ENCODE results near the gene MRM2.

MRM2 gene

DNA sequence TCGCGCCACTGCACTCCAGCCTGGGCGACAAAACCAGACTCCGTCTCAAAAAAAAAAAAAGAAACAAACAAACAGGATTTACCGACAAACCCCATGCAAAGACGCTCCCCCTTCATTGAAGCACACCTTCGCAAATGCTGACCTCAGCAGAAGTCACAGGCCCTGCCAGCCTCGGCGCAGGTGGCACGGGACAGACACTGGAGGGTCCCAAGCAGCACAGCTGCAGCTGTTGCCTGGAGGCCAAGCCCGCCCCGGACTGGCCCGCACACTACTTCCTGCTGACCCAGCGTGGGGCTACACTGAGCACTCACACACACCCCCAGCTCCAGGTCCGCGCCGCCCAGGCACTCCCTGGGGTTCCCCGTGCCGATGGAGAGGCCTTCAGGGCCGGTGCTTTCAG is 41.1 kb upstream of the MRM2 start:
- TF ChIP-seq, protein P1, sequence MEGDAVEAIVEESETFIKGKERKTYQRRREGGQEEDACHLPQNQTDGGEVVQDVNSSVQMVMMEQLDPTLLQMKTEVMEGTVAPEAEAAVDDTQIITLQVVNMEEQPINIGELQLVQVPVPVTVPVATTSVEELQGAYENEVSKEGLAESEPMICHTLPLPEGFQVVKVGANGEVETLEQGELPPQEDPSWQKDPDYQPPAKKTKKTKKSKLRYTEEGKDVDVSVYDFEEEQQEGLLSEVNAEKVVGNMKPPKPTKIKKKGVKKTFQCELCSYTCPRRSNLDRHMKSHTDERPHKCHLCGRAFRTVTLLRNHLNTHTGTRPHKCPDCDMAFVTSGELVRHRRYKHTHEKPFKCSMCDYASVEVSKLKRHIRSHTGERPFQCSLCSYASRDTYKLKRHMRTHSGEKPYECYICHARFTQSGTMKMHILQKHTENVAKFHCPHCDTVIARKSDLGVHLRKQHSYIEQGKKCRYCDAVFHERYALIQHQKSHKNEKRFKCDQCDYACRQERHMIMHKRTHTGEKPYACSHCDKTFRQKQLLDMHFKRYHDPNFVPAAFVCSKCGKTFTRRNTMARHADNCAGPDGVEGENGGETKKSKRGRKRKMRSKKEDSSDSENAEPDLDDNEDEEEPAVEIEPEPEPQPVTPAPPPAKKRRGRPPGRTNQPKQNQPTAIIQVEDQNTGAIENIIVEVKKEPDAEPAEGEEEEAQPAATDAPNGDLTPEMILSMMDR (IDR thresholded peaks at IDR 0.05; ENCODE audit: borderline replicate concordance, control extremely low read depth, extremely low read depth, insufficient read depth, missing control alignments): no peak
- DNase-seq (ENCODE audit: low spot score): no peak
- in situ Hi-C loops (cut with MboI; ENCODE audit: low sequenced_read_pairs, unreplicated experiment): no loop called here

- in situ Hi-C loops (cut with MboI; ENCODE audit: low sequenced_read_pairs, unreplicated experiment): no loop called here
- TF ChIP-seq, protein P1 (IDR thresholded peaks at IDR 0.05; ENCODE audit: borderline replicate concordance, control extremely low read depth, extremely low read depth, insufficient read depth, missing control alignments): no peak
- DNase-seq (ENCODE audit: low spot score): no peak
These were observed 40.3 kb upstream of the MRM2 start for GRCh38 chr7:2282185-2282751.

GRCh38 chr7:2281541-2281940 is 39.5 kb upstream of the MRM2 start:
- in situ Hi-C loops (cut with MboI; ENCODE audit: low sequenced_read_pairs, unreplicated experiment): no loop called here
- TF ChIP-seq, protein P1 (IDR thresholded peaks at IDR 0.05; ENCODE audit: borderline replicate concordance, control extremely low read depth, extremely low read depth, insufficient read depth, missing control alignments): no peak
- no peak for DNase-seq (ENCODE audit: low spot score)

GRCh38 chr7:2280424-2280823 is 38.4 kb upstream of the MRM2 start:
- in situ Hi-C loops (cut with MboI; ENCODE audit: low sequenced_read_pairs, unreplicated experiment): no loop called here
- no peak for DNase-seq (ENCODE audit: low spot score)
- TF ChIP-seq, protein P1 (IDR thresholded peaks at IDR 0.05; ENCODE audit: borderline replicate concordance, control extremely low read depth, extremely low read depth, insufficient read depth, missing control alignments): no peak

DNA sequence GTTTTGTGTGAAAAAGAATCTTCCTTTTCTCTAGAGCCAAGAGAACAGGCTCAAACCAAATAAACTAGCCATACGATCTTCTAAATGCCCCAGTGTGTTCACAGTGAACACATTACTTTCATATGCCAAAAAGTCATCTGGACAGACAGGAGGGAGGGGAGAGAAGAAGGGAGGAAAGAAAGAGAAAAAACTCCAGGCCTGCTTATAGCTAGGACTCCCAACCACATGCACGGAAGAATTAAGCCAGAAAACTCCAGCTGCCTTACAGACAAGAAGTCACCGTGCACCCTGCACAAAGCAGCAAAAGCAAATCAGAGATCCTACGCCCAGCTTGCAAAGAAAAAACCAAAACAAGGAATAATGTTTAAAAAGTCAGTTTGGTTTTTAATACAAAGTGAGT is 37.9 kb upstream of the MRM2 start:
- DNase-seq (ENCODE audit: low spot score): no peak
- in situ Hi-C loops (cut with MboI; ENCODE audit: low sequenced_read_pairs, unreplicated experiment): no loop called here
- TF ChIP-seq, protein P1 (IDR thresholded peaks at IDR 0.05; ENCODE audit: borderline replicate concordance, control extremely low read depth, extremely low read depth, insufficient read depth, missing control alignments): no peak

DNA sequence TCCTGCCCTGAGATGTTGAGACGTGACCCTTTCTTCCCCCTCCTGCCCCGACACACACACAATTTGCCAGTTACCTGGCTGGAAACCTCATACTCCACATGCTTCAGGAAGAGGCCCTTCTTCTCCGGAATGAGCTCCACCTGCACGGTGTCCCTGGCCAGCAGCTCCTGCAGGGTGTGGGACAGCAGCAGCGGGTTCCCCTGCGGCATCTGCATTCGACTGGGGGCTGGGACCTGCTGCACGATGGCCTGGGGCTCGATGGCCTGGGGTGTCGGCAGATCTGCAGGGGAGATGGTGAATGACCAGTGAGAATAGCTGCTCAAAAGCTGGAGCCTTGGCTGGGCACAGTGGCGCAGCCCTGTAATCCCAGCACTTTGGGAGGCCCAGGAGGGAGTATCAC is 36.0 kb upstream of the MRM2 start:
- TF ChIP-seq, protein P1 (IDR thresholded peaks at IDR 0.05; ENCODE audit: borderline replicate concordance, control extremely low read depth, extremely low read depth, insufficient read depth, missing control alignments): no peak
- no peak for DNase-seq (ENCODE audit: low spot score)
- in situ Hi-C loops (cut with MboI; ENCODE audit: low sequenced_read_pairs, unreplicated experiment): no loop called here
